Measurements from ENCODE around the gene CCM2. TPM values are rescaled to one million over a fixed set of nuclear protein-coding genes. Genes with fewer than 3 reads are reported as not detected.

The CCM2 gene
- polyA plus RNA-seq, 2 of the 4 experiments (the other 2 are of a cell fraction), result 18.9 to 34.6 TPM

DNA sequence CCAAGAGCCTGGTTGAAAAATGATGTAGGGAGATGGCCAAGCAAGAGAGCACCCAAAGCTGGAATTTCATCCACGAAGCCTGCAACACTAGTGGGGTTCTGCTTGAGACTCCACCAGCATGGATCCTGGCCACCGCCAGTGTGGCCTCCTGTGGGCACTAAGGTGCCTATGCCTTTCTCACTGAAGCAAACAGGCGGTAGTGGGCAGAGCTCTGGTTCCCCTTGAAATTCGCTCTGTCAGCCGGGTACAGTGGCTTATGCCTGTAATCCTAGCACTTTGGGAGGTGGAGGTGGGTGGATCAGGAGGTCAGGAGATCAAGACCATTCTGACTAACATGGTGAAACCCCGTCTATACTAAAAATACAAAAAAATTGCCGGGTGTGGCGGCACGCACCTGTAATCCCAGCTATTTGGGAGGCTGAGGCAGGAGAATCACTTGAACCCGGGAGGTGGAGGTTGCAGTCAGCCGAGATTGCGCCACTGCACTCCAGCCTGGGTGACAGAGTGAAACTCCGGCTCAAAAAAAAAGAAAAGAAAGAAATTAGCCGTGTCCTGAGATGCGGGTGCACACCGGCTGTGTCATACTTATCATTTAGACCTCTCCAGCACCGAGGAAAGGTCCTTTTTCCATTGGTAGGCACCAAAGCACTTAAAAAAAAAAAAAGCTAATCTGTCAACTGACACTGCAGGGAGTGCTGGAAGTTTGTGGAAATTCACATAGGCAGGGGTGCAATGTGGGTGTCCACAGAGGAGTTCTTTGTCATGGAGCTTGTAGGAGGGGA is 28.3 kb downstream of the CCM2 start:
- H3K4me3 ChIP-seq, result no peak overlapping the region
- H3K4me1 ChIP-seq, result peaks cover 5% of the 10 kb centered on the region; the same call in 1 of the 3 replicates
- ATAC-seq, result no peak
- H3K9me3 ChIP-seq, result no peaks in the 10 kb centered on the region
- no peak overlapping the region for H3K27ac ChIP-seq
- no peak for DNase-seq (ENCODE audit: low read depth in 1 of 2, low spot score in 1 of 2)
- no peak overlapping the region for H3K4me2 ChIP-seq
- CTCF ChIA-PET, result interaction anchor here (1.1 kb wide), 1 partner anchor 107 kb away, joined by 3 read pairs; no protein-coding TSS in a partner anchor
- no peak for FAIRE-seq
- POLR2A ChIA-PET, result no interaction called here
- TF ChIP-seq SMC3 (IDR thresholded peaks at IDR 0.05) (no peak), RNF2 (IDR thresholded peaks at IDR 0.05; ENCODE audit: borderline replicate concordance, low read depth) (no peak), KDM1A (IDR thresholded peaks at IDR 0.05; ENCODE audit: low read depth) (no peak), CBX8 (IDR thresholded peaks at IDR 0.05) (no peak), KDM5A (IDR thresholded peaks at IDR 0.05) (no peak), FOSB (CRISPR knock-in tag; IDR thresholded peaks at IDR 0.05) (no peak), HOXB5 (CRISPR knock-in tag; IDR thresholded peaks at IDR 0.05) (no peak), RARB (CRISPR knock-in tag; IDR thresholded peaks at IDR 0.05) (no peak), NFE2L2 (conservative IDR thresholded peaks at IDR 0.05; ENCODE audit: low read length) (no peak), POLR2AphosphoS2 (conservative IDR thresholded peaks at IDR 0.05; ENCODE audit: low read length) (no peak), RAD21 (conservative IDR thresholded peaks at IDR 0.05 in 1 of 2, IDR thresholded peaks at IDR 0.05 in 1 of 2) (no peak), CHD2 (IDR thresholded peaks at IDR 0.05; ENCODE audit: low read length, partially characterized antibody) (no peak), HEYL (CRISPR knock-in tag; IDR thresholded peaks at IDR 0.05) (no peak), CEBPB (IDR thresholded peaks at IDR 0.05) (no peak), BHLHE40 (IDR thresholded peaks at IDR 0.05; ENCODE audit: low read depth, low read length) (no peak), ZSCAN20 (CRISPR knock-in tag; IDR thresholded peaks at IDR 0.05) (no peak)
- TF ChIP-seq, protein P1, sequence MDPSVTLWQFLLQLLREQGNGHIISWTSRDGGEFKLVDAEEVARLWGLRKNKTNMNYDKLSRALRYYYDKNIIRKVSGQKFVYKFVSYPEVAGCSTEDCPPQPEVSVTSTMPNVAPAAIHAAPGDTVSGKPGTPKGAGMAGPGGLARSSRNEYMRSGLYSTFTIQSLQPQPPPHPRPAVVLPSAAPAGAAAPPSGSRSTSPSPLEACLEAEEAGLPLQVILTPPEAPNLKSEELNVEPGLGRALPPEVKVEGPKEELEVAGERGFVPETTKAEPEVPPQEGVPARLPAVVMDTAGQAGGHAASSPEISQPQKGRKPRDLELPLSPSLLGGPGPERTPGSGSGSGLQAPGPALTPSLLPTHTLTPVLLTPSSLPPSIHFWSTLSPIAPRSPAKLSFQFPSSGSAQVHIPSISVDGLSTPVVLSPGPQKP (IDR thresholded peaks at IDR 0.05; ENCODE audit: low read depth, low read length), result no peak
- TF ChIP-seq, protein P2, sequence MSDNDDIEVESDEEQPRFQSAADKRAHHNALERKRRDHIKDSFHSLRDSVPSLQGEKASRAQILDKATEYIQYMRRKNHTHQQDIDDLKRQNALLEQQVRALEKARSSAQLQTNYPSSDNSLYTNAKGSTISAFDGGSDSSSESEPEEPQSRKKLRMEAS (IDR thresholded peaks at IDR 0.05), result no peak
- WGBS (ENCODE audit: missing lambda C conversion rate), result 93% methylated on average over 17 of the region's 17 CpGs

DNA sequence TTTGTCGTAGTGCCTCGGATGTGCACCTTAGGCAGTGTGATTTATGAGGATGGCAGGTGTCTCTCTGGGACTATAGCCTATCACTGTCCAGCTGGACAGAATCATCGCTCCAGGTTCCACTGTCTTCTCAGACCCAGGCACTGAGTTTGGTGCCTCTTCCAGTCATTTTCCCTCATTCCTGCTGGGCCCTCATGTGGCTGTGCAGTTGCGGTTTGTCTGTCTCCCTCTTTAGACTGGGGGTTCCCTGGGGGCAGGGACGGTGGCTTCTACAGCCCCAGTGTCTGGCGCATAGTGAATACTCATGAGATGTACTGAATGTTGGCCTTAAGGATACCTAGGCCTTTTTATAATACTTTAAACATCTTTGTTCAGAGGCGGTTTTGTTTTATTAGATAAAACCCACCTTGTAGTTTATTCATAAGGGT is 28.9 kb downstream of the CCM2 start:
- no peak for FAIRE-seq
- POLR2A ChIA-PET, result no interaction called here

More for the DNA sequence above, 28.9 kb downstream of the CCM2 start:
- DNase-seq (ENCODE audit: low read depth in 1 of 2, low spot score in 1 of 2) (no peak), ATAC-seq (no peak)
- H3K27ac ChIP-seq, result no peak overlapping the region
- CTCF ChIA-PET, result interaction anchor here (0.6 to 1.1 kb wide), 2 partner anchors 107 to 169 kb away, joined by 3 to 4 read pairs; no protein-coding TSS in a partner anchor
- no peak overlapping the region for H3K4me2 ChIP-seq
- H3K4me1 ChIP-seq, result peaks cover 10% of the 10 kb centered on the region; the same call in 1 of the 3 replicates
- 87% methylated on average over 7 of the region's 7 CpGs for WGBS (ENCODE audit: missing lambda C conversion rate)
- no peaks in the 10 kb centered on the region for H3K9me3 ChIP-seq
- TF ChIP-seq FOXS1 (CRISPR knock-in tag; IDR thresholded peaks at IDR 0.05) (no peak), KDM5A (IDR thresholded peaks at IDR 0.05) (no peak), JUN (IDR thresholded peaks at IDR 0.05) (no peak), ZNF302 (CRISPR knock-in tag; IDR thresholded peaks at IDR 0.05) (no peak), SMC3 (IDR thresholded peaks at IDR 0.05) (no peak), RNF2 (IDR thresholded peaks at IDR 0.05; ENCODE audit: borderline replicate concordance, low read depth) (no peak), CBX8 (IDR thresholded peaks at IDR 0.05) (no peak)
- TF ChIP-seq, protein P3, sequence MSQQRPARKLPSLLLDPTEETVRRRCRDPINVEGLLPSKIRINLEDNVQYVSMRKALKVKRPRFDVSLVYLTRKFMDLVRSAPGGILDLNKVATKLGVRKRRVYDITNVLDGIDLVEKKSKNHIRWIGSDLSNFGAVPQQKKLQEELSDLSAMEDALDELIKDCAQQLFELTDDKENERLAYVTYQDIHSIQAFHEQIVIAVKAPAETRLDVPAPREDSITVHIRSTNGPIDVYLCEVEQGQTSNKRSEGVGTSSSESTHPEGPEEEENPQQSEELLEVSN (IDR thresholded peaks at IDR 0.05; ENCODE audit: borderline replicate concordance, low read depth), result no peak
- TF ChIP-seq, protein P4, sequence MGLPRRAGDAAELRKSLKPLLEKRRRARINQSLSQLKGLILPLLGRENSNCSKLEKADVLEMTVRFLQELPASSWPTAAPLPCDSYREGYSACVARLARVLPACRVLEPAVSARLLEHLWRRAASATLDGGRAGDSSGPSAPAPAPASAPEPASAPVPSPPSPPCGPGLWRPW (IDR thresholded peaks at IDR 0.05), result no peak
- TF ChIP-seq, protein P5, sequence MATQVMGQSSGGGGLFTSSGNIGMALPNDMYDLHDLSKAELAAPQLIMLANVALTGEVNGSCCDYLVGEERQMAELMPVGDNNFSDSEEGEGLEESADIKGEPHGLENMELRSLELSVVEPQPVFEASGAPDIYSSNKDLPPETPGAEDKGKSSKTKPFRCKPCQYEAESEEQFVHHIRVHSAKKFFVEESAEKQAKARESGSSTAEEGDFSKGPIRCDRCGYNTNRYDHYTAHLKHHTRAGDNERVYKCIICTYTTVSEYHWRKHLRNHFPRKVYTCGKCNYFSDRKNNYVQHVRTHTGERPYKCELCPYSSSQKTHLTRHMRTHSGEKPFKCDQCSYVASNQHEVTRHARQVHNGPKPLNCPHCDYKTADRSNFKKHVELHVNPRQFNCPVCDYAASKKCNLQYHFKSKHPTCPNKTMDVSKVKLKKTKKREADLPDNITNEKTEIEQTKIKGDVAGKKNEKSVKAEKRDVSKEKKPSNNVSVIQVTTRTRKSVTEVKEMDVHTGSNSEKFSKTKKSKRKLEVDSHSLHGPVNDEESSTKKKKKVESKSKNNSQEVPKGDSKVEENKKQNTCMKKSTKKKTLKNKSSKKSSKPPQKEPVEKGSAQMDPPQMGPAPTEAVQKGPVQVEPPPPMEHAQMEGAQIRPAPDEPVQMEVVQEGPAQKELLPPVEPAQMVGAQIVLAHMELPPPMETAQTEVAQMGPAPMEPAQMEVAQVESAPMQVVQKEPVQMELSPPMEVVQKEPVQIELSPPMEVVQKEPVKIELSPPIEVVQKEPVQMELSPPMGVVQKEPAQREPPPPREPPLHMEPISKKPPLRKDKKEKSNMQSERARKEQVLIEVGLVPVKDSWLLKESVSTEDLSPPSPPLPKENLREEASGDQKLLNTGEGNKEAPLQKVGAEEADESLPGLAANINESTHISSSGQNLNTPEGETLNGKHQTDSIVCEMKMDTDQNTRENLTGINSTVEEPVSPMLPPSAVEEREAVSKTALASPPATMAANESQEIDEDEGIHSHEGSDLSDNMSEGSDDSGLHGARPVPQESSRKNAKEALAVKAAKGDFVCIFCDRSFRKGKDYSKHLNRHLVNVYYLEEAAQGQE (IDR thresholded peaks at IDR 0.05), result no peak
- H3K4me3 ChIP-seq, result no peak overlapping the region

Data from A549 (cell line).